Activated CD4-positive, CD25-positive, alpha-beta regulatory T cell treated with anti-CD3 and anti-CD28 coated beads, Interleukin-2, amount 50 U/mL, for 24 hours (primary cell): ENCODE data around the gene SCG2.

ENCODE experiments used
- ATAC-seq, 2 donors: fragments of 150-1000 bp; cut with Tn5 transposase; one replicate each; pipeline ENCODE4 v1.10.0; 2021; ENCODE audit warnings: mild to moderate bottlenecking in 1 of 2, moderate library complexity in 1 of 2

The SCG2 gene

DNA sequence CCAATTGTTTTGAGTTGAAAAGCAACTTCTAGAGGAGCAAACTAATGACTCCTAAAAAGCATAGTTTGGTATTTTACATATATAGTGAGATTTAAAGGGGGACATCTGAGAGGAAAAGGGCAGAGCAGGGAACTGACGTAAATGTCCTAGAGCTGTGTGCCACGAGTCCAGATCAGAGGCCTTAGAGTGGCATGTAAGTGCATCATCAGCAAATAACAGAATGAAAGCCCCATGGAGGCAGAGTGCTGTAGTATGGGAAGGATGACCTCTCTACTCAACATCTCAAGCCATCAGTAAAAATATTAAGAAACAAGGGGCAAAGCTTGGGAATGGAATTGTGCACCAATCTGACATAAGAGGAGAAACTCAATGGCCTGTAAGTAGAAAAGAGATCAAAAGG is 31.4 kb downstream of the SCG2 start:
- ATAC-seq = no peak

DNA sequence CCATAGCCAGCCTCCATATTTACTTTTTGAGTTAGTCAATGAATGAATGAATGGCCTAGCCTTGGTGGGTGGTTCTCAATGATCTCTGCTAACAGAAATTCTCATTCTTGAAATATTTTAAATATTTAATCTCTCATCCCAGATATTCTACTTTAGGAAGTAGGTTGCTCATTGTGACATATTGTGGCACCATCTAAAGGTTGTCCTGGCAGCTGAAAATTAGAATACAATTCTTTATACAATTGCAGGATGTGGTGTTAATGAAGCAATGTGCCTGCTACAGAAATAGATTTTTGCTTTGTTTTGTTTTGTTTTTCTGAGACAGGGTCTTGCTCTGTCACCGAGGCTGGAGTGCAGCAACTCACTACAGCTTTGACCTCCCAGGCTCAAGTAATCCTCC is 35.8 kb downstream of the SCG2 start:
- ATAC-seq = no peak

DNA sequence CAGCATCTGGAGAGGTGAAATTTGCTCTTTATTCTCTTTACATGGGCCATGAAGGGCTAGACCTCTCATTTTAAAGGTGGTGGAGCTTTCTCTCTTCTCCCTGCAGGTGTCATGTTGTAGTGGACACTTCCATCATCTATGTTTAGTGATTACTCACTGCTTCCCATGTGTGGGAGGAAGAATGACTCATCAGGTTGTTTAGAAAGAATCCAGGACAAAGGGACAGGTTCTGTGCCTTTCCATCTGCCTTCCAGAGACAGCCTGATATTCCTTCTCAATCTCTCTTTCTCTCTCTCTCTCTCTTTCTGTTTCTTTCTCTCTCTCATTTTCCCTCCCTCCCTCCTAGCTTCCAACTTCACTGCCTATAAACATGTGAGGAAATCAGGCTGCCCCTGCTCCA is 38.7 kb downstream of the SCG2 start:
- ATAC-seq = no peak

DNA sequence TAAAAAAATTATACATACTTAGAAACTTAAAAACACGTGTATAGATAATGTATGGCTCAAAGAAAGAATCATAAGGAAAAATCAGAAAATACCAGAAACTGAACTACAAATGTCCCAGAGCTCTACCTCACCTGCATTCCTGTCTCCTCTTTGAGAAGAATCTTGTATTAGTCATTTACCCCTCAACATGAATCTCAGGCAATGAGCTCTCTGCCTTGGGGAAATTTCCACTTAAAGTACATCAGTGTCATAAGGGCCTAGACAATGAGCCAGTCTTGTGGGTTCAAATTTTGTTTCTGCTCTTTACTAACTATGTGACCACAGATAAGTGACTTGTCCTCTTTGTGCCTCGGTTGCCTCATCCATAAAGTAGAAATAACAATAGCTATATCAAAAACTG is 40.1 kb downstream of the SCG2 start:
- no peak for ATAC-seq

DNA sequence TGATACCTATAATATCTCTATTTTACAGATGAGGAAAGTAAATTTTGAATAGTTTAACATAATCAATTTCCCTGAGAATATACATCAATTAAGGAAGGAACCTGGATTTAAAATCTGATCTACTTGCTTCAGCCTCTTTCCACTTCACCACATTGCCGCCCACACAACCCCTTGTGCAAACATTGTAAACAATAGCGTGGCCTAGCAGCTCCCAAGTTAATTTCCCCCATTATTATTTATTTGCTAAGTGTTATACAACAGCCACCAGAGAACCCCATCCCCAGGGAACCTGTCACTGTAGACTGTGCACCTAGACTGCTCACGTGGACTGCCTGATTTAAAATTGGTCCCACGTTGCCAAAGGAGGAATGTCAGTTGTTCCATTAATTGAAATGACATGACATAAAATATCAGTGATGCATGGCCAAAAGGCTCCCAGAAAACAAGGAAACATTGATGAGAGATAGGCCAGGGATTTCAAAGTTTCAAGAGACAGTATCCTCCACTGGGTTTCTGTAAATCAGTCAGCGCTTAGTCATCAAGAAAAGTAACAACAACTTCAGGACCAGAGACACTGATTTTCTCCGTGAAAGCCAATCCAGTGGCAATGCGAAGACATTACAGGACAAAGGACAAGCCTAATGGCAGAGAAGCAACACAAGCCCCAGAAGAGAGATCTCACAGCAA is 41.3 kb downstream of the SCG2 start:
- ATAC-seq = no peak

DNA sequence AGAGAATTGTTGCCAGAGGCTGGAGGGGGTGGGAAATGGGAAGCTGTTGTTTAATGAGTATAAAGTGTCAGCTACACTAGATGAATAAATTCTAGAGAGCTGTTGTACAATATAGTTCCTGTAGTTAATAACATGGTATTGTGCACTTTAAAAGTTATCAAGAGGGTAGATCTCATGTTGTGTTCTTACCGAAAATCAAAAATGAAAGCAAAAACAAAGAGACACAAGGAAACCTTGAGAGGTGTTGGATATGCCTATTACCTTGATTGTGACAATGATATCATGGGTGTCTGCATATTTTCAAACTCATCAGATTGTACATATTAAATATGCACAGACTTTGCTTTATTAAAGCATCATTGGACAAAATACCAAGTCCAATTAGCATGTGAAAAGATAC is 43.2 kb downstream of the SCG2 start:
- no peak for ATAC-seq

DNA sequence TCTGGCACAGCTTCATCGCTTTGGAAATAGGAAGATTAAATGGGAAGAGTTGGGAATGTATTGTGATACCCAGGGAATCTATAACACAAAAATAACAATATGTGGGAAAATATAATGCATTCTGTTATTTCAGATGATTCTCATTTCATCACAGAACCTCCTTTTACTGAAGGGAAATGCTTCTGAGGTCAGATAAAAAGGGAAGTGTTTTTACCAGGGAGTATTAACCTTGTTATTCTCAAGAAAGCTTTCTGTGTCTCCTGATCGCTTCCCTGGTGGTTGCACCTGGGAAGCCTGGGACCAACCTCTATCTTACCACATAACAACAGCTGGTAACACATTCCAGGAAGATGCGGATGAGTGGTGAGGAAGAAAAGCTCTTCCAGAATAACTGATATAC is 47.2 kb downstream of the SCG2 start:
- no peak for ATAC-seq

DNA sequence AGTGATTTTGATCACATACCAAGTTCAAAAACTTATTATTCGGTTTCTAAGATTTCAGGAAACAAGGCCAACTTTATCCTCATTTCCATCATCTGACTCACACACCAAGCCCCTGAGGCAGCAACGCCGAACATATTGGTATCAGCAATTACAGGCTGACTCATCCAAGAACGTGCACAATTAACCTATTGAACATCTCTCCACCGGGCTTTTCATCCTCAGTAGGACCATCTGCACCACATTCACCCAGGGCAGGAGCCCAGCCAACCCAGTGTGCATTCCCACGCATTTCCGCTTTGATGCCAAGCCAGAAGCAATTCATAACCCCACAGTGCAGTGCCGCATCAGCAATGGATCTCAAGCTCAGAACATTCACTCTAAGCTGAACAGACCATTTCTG is 52.9 kb downstream of the SCG2 start:
- ATAC-seq = no peak

DNA sequence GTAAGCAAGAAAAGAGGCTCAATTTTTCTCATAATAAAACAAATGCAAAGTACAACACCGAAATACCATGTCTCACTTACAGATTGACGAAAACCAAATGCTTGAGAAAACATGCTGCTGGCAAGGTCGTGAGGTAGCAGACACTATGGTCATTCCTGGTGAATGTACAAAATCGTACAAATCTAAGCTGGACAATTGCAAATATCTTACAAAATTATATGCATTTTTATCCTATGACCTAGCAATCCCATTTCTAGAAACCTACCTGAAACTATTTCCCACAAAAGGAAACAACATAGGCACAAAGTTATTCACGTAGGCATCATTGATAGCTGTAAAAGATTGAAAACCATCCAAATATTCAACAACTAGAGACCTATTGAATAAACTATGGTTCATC is 54.0 kb downstream of the SCG2 start:
- ATAC-seq = no peak
